GM10847 (cell line): Measurements from ENCODE around the gene ETV3.

Source experiments
- POLR2A ChIP-seq: IDR thresholded peaks from 2 replicates; pipeline ENCODE4 v1.6.1; 2011; ENCODE audit not compliant: insufficient read length; ENCODE audit errors: extremely low read depth

ETV3 gene

GRCh38 chr1:157162345-157162744, 24.1 kb upstream of the ETV3 start:
- no peak for TF ChIP-seq POLR2A

GRCh38 chr1:157161901-157162300, 23.7 kb upstream of the ETV3 start:
- no peak for TF ChIP-seq POLR2A

GRCh38 chr1:157158967-157159366, 20.8 kb upstream of the ETV3 start:
- TF ChIP-seq POLR2A, result no peak

- no peak for TF ChIP-seq POLR2A
Observed at GRCh38 chr1:157157501-157158190, 19.5 kb upstream of the ETV3 start.

GRCh38 chr1:157156058-157156541, 17.9 kb upstream of the ETV3 start:
- no peak for TF ChIP-seq POLR2A

GRCh38 chr1:157155658-157156057, 17.5 kb upstream of the ETV3 start:
- no peak for TF ChIP-seq POLR2A

DNA sequence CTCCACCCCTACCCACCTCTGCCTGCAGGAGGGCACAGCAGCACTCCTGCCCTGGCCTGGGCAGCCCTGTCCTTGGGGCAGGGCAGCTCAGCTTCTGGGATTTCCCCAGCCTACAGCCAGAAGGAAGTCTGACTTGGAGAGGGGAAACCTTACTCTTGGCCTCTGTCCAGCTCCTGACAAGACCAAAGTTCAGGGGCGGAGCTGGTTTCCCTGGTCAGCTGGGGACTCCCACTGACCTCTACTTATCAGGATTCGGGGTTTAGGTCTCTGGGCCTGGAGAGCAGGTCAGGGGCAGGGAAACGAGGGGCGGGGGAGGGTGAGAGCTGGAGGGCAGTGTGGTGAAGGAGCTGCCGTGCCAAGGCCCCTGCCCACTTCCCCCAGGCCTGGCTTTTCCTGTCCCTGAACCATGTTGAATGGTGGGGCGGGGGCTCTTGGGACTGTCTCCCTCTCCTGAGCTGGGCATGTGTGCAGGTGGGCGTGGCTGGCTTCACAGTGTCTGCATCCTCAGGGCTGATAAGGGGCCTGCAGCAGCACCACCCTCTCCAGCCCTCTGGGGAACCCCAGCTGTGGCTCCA, 16.8 kb upstream of the ETV3 start:
- TF ChIP-seq POLR2A, result no peak

GRCh38 chr1:157154291-157154690, 16.1 kb upstream of the ETV3 start:
- no peak for TF ChIP-seq POLR2A

- no peak for TF ChIP-seq POLR2A
Observed at GRCh38 chr1:157153746-157154145, 15.6 kb upstream of the ETV3 start.

- TF ChIP-seq POLR2A, result no peak
Observed at GRCh38 chr1:157152510-157152909, 14.3 kb upstream of the ETV3 start.

DNA sequence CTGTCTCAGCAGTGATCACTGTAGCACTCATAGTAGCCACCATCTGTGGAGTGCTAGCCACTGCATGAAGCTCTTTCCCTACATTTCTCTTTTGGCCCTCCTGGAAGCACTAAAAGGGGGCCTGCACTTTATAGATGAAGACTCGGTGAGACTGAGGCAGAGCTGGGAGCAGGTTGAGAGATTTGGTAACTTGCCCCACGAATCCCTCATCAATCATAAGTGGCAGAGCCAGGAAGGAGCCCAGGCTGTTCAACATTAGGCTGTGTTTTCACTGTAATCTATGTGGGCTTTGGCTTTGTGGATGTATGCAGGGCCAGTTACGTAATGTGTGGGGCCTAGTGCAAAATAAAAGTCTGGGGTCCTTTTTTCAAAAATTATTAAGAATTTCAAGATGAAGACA, 13.3 kb upstream of the ETV3 start:
- no peak for TF ChIP-seq POLR2A

DNA sequence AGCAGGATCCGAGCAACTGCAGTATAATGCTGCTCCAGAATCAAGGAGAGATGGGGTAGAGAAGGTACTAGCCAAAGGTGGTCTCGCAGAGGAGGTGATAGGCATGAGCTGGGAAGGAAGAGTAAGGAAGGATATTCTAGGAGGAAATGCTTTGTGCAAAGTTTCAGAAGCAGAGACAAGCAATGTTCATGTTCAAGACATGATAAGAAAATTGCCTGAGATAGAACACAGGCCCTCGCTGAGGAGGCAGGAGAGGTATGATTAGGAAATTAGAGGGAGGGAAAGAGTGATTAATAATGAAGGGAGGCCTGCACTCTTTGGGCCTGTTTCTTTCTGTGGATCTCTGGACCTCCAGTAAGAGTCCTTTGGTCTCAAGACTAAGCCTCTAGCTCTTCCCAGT, 12.9 kb upstream of the ETV3 start:
- no peak for TF ChIP-seq POLR2A

GRCh38 chr1:157150631-157151030, 12.4 kb upstream of the ETV3 start:
- TF ChIP-seq POLR2A, result no peak

GRCh38 chr1:157147906-157148700, 9.9 kb upstream of the ETV3 start:
- no peak for TF ChIP-seq POLR2A

DNA sequence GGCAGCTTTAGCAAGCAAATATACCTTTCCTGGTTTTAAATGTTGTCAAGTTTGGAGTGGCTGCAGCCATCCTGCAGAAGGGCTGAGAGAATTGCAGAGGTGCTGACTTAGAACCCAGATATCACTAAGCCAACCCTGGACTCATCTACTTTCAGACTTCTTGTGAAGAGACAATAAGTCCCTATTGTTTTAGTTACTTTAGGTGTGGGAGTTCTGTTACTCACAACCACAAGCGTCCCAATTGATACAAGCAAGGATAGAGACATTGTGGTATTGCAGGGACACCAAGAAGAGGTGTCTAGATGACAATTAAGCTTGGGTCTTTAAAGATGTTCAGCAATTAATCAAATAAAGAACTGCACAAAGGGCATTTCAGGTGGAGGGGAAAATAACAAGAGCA, 8.8 kb upstream of the ETV3 start:
- no peak for TF ChIP-seq POLR2A

DNA sequence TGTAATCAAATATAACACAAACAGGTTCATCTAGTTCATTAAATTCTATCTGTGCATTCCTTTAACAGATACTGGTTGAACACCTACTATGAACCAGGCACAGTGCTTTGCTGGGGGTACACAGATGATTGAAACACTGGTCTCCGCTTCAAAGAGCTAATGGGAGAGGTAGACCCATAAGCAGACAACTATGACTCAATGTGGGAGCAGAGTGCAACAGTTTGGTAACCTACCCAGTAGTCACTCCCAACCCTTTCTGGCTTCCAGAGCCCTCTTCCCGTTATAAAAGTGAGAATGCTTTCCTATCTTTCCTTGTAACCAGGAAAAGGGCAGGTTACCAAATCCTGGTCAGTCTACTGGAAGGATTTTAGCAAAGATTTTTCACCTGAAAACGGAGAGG, 8.0 kb upstream of the ETV3 start:
- no peak for TF ChIP-seq POLR2A
